Testis (tissue), 3 donors: ENCODE data around the gene RCOR3. TPM values are rescaled to one million over a fixed set of nuclear protein-coding genes. Genes with fewer than 3 reads are reported as not detected.
"Not testable (repeated sequence)": the region's sequence is repeated elsewhere in the genome, so short reads cannot be mapped to it uniquely, and the experiment has no call there.

Source experiments
- DNase-seq: peaks from one replicate; pipeline ENCODE4 v3.0.0-alpha.2; 2019
- H3K27ac ChIP-seq, 2 donors: fragments of 200-600 bp; sonication (generic); one replicate each; pipeline ENCODE4 v1.5.1; 2019
- H3K27me3 ChIP-seq: fragments of 200-600 bp; sonication (generic); one replicate; pipeline ENCODE4 v1.5.1; 2019
- H3K36me3 ChIP-seq: fragments of 200-600 bp; sonication (generic); one replicate; pipeline ENCODE4 v1.5.1; 2017; ENCODE audit warnings: low read depth; ENCODE audit errors: missing control alignments
- H3K4me1 ChIP-seq: fragments of 200-600 bp; sonication (generic); one replicate; pipeline ENCODE4 v1.5.1; 2019
- H3K4me3 ChIP-seq, 2 donors: fragments of 200-600 bp; sonication (generic); one replicate each; pipeline ENCODE4 v1.5.1; 2017 to 2019
- H3K9me3 ChIP-seq: fragments of 200-600 bp; sonication (generic); one replicate; pipeline ENCODE4 v1.5.1; 2017
- POLR2A ChIP-seq: fragments of 450-650 bp; IDR thresholded peaks from one replicate; pipeline ENCODE4 v1.6.1; 2017; ENCODE audit warnings: antibody characterized with exemption, mild to moderate bottlenecking, moderate library complexity
- WGBS, 2 donors: methylation state at CpG; one replicate each; pipeline ENCODE4 v1.1.5; 2018; 5-methylcytosine and 5-hydroxymethylcytosine counted together
- intact Hi-C: fragments of 100-400 bp; cut with DNase I; formaldehyde crosslinking; loops from one replicate; pipeline ENCODE4 v1.15.1; 2023; ENCODE audit warnings: low total_unique reads
- polyA plus RNA-seq: library from polyadenylated mRNA; stranded (reverse); fragments of 350-450 nt; fragmentation: Illumina TruSeq; extraction: RNeasy Lipid Tissue Mini Kit (QIAGEN cat#74804); gene quantifications from one replicate; pipeline ENCODE4 v1.2.3, GENCODE V29; 2014; ENCODE audit warnings: low read depth, low replicate concordance; ENCODE audit not compliant: insufficient read depth
- total RNA-seq, 2 donors: library from RNA; depleted of rRNA; stranded (reverse); fragments of >200 nt; gene quantifications; one replicate each; pipeline ENCODE4 v1.2.3, GENCODE V29; 2016
- TF ChIP-seq, protein P1 (sequence below), 3 experiments: fragments of 450-650 bp in 2 of 3; fragments of 200-600 bp in 1 of 3; sonication (generic) in 1 of 3; IDR thresholded peaks; one replicate each; pipeline ENCODE4 v1.5.1; 2016 to 2019; ENCODE audit warnings: antibody characterized with exemption in 3 of 3, mild to moderate bottlenecking in 2 of 3, moderate library complexity in 1 of 3

The RCOR3 gene
- total and polyA plus RNA-seq, 3 donors from 2014 or later = 114 to 141 (median 128) TPM

DNA sequence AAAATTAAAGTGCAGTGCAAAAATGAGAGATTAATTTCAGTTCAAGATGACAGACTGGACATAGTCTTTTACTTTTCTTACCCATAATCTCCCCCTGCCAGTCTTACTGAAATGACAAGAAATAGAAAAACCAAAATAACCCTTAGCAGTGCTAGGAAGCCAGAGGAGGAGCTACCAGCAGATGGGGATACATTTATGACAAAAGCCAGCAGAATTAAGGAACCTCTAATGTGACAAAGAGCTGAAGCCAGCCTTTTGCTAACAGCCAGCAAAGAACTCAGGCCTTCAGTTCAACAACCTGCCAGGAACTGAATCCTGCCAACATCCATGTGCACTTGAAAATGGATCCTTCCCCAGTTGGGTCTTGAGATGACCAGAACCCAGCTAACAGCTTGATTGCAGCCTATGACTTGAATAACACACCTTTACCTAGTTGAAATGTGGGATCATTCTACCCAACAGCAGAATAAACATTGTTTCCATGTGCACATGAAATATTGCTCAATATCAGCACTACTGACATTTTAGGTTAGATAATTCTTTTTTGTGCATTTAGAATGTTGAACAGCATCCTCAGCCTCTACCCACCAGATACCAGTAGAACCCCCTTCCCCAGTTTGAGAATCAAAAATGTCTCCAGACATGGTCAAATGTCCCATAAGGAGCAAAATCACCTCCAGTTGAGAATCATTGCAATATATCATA is 59.6 kb downstream of the RCOR3 start:
- TF ChIP-seq POLR2A = no peak
- TF ChIP-seq, protein P1, sequence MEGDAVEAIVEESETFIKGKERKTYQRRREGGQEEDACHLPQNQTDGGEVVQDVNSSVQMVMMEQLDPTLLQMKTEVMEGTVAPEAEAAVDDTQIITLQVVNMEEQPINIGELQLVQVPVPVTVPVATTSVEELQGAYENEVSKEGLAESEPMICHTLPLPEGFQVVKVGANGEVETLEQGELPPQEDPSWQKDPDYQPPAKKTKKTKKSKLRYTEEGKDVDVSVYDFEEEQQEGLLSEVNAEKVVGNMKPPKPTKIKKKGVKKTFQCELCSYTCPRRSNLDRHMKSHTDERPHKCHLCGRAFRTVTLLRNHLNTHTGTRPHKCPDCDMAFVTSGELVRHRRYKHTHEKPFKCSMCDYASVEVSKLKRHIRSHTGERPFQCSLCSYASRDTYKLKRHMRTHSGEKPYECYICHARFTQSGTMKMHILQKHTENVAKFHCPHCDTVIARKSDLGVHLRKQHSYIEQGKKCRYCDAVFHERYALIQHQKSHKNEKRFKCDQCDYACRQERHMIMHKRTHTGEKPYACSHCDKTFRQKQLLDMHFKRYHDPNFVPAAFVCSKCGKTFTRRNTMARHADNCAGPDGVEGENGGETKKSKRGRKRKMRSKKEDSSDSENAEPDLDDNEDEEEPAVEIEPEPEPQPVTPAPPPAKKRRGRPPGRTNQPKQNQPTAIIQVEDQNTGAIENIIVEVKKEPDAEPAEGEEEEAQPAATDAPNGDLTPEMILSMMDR (IDR thresholded peaks at IDR 0.05) = no peak
- intact Hi-C loops = no loop called here
- Histone ChIP-seq H3K4me1 (no peaks in the 10 kb centered on the region), H3K36me3 (no peaks in the 10 kb centered on the region), H3K4me3 (no peak overlapping the region), H3K27me3 (no peaks in the 10 kb centered on the region), H3K9me3 (no peaks in the 10 kb centered on the region), H3K27ac (no peak overlapping the region)
- no peak for DNase-seq

DNA sequence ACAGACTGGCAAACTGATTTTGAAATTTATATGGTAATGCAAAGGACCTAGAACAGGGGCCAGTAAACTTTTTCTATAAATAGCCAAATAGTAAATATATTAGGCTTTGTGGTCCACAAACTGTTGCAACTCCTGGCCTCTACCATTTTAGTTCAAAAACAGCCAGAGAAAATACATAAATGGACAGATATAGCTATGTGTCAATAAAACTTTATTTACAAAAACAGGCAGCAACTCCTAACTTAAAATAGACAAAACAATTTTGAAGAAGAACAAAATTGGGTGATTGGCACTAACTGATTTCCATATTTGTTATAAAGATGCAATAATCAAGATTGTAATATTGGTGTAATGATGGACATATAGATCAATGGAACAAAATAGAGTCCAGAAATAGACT is 60.7 kb downstream of the RCOR3 start:
- Histone ChIP-seq H3K4me1 (no peaks in the 10 kb centered on the region), H3K4me3 (no peak overlapping the region), H3K27me3 (no peaks in the 10 kb centered on the region), H3K9me3 (no peaks in the 10 kb centered on the region), H3K36me3 (no peaks in the 10 kb centered on the region), H3K27ac (no peak overlapping the region)
- TF ChIP-seq POLR2A = no peak
- TF ChIP-seq, protein P1 (IDR thresholded peaks at IDR 0.05) = no peak
- intact Hi-C loops = no loop called here
- DNase-seq = no peak

DNA sequence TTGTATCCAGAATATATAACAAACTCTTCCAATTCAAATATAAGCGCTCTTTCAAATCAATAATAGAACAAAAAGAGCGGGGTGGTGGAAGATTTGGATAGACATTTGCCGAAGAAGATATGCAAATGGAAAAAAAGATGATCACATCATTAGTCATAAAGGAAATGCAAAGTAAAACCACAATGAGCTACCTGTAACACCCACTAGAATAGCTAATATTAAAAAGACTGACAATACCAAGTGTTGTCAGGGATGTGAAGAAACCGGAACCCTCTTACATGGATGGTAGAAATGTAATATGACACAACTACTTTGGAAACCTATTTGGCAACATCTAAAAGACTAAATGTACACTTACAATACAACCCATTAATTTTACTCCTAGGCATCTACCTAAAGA is 61.8 kb downstream of the RCOR3 start:
- intact Hi-C loops = no loop called here
- no peak overlapping the region for H3K27ac ChIP-seq
- WGBS, 2 donors = 89 to 93% methylated on average over 4 of the region's 4 CpGs
- no peaks in the 10 kb centered on the region for H3K36me3 ChIP-seq
- no peak overlapping the region for H3K4me3 ChIP-seq
- no peaks in the 10 kb centered on the region for H3K4me1 ChIP-seq
- no peaks in the 10 kb centered on the region for H3K27me3 ChIP-seq
- H3K9me3 ChIP-seq = no peaks in the 10 kb centered on the region
- no peak for TF ChIP-seq POLR2A
- TF ChIP-seq, protein P1 (IDR thresholded peaks at IDR 0.05) = no peak
- DNase-seq = no peak

DNA sequence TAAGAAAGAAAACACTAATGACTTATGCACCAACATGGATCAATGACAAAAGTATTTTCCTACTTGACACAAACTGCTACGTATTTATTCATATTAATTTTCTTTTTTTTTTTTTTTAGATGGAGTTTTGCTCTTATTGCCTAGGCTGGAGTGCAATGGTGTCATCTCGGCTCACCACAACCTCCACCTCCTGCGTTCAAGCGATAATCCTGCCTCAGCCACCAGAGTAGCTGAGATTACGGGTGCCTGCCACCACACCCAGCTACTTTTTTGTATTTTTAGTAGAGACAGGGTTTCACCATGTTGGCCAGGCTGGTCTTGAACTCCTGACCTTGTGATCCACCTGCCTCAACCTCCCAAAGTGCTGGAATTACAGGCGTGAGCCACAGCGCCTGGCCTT is 62.5 kb downstream of the RCOR3 start:
- H3K9me3 ChIP-seq, H3K4me3 ChIP-seq, H3K4me1 ChIP-seq, H3K27me3 ChIP-seq, DNase-seq, intact Hi-C loops, H3K36me3 ChIP-seq, H3K27ac ChIP-seq: not testable (repeated sequence)
- WGBS, 2 donors = 91 to 94% methylated on average over 7 of the region's 7 CpGs

DNA sequence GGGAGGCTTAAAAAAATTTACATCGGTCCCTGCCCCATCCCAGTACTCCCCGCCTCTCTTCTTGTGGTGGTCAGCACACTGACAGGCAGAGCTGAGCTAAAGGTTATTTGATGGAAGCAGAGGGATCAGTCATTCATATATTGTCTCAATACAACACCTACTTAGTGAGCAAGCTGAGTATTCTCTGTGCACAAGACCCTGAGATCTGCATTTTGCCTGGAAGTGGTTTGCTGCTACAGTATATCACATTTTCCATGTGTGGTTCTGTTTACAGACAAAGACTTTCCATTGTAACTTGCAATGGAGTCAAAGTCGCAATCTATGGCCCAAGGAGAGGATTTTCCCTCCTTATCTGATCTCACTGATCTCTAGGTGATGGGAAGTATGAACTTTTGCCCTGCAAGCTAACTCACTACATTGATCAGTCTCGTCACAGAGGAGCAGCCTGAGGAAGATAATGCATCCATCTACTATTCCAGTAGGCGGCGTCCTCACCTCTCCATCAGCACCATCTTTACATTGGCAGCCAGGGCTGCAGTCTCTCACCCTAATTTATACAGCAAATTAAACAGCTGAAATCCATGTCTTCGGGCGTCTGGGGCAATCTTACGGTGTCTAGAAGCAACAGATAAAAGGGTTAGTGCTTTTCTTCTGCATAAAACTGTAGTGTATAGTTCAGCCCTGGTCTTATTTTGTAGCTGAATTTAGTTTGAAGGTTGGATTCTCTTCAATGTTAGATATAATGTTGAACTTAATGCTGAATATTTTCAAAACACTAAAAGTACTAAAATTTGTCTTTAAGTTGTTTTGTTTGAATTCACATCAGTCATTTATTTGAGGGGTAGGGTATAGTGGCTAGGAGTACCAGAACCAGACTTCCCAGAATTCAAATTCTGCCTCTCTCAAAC is 64.2 kb downstream of the RCOR3 start:
- Histone ChIP-seq H3K9me3 (no peaks in the 10 kb centered on the region), H3K27me3 (no peaks in the 10 kb centered on the region), H3K4me3 (no peak overlapping the region), H3K4me1 (peaks cover 10% of the 10 kb centered on the region), H3K36me3 (no peaks in the 10 kb centered on the region), H3K27ac (no peak overlapping the region)
- intact Hi-C loops = no loop called here
- 42 to 45% methylated on average over 9 of the region's 9 CpGs for WGBS, 2 donors
- TF ChIP-seq POLR2A = no peak
- TF ChIP-seq, protein P1 (IDR thresholded peaks at IDR 0.05) = peak; percentile 13 to 73 (median 62)
- peak; percentile 80 for DNase-seq
